ENCODE measurements around the gene SELENOM. TPM values are rescaled to one million over a fixed set of nuclear protein-coding genes. Genes with fewer than 3 reads are reported as not detected.
"Not testable (repeated sequence)": the region's sequence is repeated elsewhere in the genome, so short reads cannot be mapped to it uniquely, and the experiment has no call there.

The SELENOM gene
- total RNA-seq, 2 experiments from 2014 or later = 8.8 to 12.2 TPM

- Mint-ChIP-seq H3K36me3 (ENCODE audit: low read depth) (no peaks in the 10 kb centered on the region), H3K4me3 (no peak overlapping the region), H3K9me3 (ENCODE audit: low read depth) (no peaks in the 10 kb centered on the region), H3K27ac (no peak overlapping the region), H3K27me3 (no peaks in the 10 kb centered on the region), H3K4me1 (peaks cover 19% of the 10 kb centered on the region)
- intact Hi-C loops (cut with DNase I, micrococcal nuclease) = loop anchor here (5.0 kb wide), 3 partner anchors 107 to 527 kb away; partner anchors contain the start of genes DRG1 (in 1 of the 2) and LIMK2 (in 1 of the 2)
- ATAC-seq (no peak), DNase-seq (peak; percentile 41)
- CTCF ChIA-PET = interaction anchor here (0.6 to 0.8 kb wide), 3 partner anchors 20 to 83 kb away, joined by 3 to 5 read pairs (median 5); no protein-coding TSS in a partner anchor
- POLR2A ChIA-PET = no interaction called here
These were observed 2.5 kb downstream of the SELENOM start for GRCh38 chr22:31104869-31105268.

- CTCF ChIA-PET = no interaction called here
- no peak overlapping the region for H3K4me3 Mint-ChIP-seq
These were observed 3.3 kb downstream of the SELENOM start for GRCh38 chr22:31103899-31104694.

GRCh38 chr22:31103111-31103510 lies 4.3 kb downstream of the SELENOM start:
- H3K27ac Mint-ChIP-seq = no peak overlapping the region
- no peaks in the 10 kb centered on the region for H3K36me3 Mint-ChIP-seq (ENCODE audit: low read depth)
- ATAC-seq = no peak
- intact Hi-C loops (cut with DNase I, micrococcal nuclease) = no loop called here
- DNase-seq = no peak
- H3K4me1 Mint-ChIP-seq = peaks cover 19% of the 10 kb centered on the region
- no peak overlapping the region for H3K4me3 Mint-ChIP-seq
- H3K9me3 Mint-ChIP-seq (ENCODE audit: low read depth) = no peaks in the 10 kb centered on the region
- H3K27me3 Mint-ChIP-seq = no peaks in the 10 kb centered on the region
- POLR2A ChIA-PET = no interaction called here
- CTCF ChIA-PET = no interaction called here

More at GRCh38 chr22:31103899-31104694, 3.3 kb downstream of the SELENOM start:
- DNase-seq = no peak
- POLR2A ChIA-PET = no interaction called here
- intact Hi-C loops (cut with DNase I, micrococcal nuclease) = no loop called here
- Mint-ChIP-seq H3K27me3 (no peaks in the 10 kb centered on the region), H3K4me1 (peaks cover 19% of the 10 kb centered on the region), H3K36me3 (ENCODE audit: low read depth) (no peaks in the 10 kb centered on the region), H3K9me3 (ENCODE audit: low read depth) (no peaks in the 10 kb centered on the region), H3K27ac (no peak overlapping the region)
- no peak for ATAC-seq

- H3K27ac Mint-ChIP-seq = no peak overlapping the region
- peak; percentile 46 for DNase-seq
- no peak for ATAC-seq
- ChIA-PET CTCF (interaction anchor here (0.7 to 1.1 kb wide), 3 partner anchors 45 to 988 kb away, joined by 3 to 4 read pairs (median 3); no protein-coding TSS in a partner anchor), POLR2A (no interaction called here)
- H3K4me1 Mint-ChIP-seq = peaks cover 14% of the 10 kb centered on the region
- intact Hi-C loops (cut with DNase I, micrococcal nuclease) = no loop called here
- no peaks in the 10 kb centered on the region for H3K36me3 Mint-ChIP-seq (ENCODE audit: low read depth)
- no peaks in the 10 kb centered on the region for H3K27me3 Mint-ChIP-seq
- no peak overlapping the region for H3K4me3 Mint-ChIP-seq
- H3K9me3 Mint-ChIP-seq (ENCODE audit: low read depth) = no peaks in the 10 kb centered on the region
These were observed 4.8 kb downstream of the SELENOM start for GRCh38 chr22:31102441-31103081.

- Mint-ChIP-seq H3K4me3 (no peak overlapping the region), H3K36me3 (ENCODE audit: low read depth) (no peaks in the 10 kb centered on the region), H3K9me3 (ENCODE audit: low read depth) (no peaks in the 10 kb centered on the region), H3K4me1 (no peaks in the 10 kb centered on the region), H3K27me3 (no peaks in the 10 kb centered on the region), H3K27ac (no peak overlapping the region)
- intact Hi-C loops (cut with DNase I, micrococcal nuclease) = no loop called here
- CTCF ChIA-PET = interaction anchor here (0.7 to 1.1 kb wide), 2 partner anchors 47 to 58 kb away, joined by 3 to 4 read pairs; no protein-coding TSS in a partner anchor
- POLR2A ChIA-PET = no interaction called here
- ATAC-seq (no peak), DNase-seq (no peak)
These were observed 6.4 kb downstream of the SELENOM start for GRCh38 chr22:31100762-31101525.

GRCh38 chr22:31099841-31100761 lies 7.3 kb downstream of the SELENOM start:
- Mint-ChIP-seq H3K4me3 (no peak overlapping the region), H3K36me3 (ENCODE audit: low read depth) (no peaks in the 10 kb centered on the region), H3K27ac (no peak overlapping the region), H3K4me1 (no peaks in the 10 kb centered on the region), H3K27me3 (no peaks in the 10 kb centered on the region), H3K9me3 (ENCODE audit: low read depth) (no peaks in the 10 kb centered on the region)
- DNase-seq = no peak
- CTCF ChIA-PET = interaction anchor here (1.2 kb wide), 1 partner anchor 17 kb away, joined by 3 read pairs; no protein-coding TSS in a partner anchor
- intact Hi-C loops (cut with DNase I, micrococcal nuclease) = no loop called here
- POLR2A ChIA-PET = no interaction called here
- ATAC-seq = no peak

GRCh38 chr22:31099386-31099785 lies 8.0 kb downstream of the SELENOM start:
- POLR2A ChIA-PET = no interaction called here

GRCh38 chr22:31098632-31099110 lies 8.7 kb downstream of the SELENOM start:
- ATAC-seq (no peak), DNase-seq (no peak)
- intact Hi-C loops (cut with DNase I, micrococcal nuclease) = no loop called here
- no peaks in the 10 kb centered on the region for H3K9me3 Mint-ChIP-seq (ENCODE audit: low read depth)
- POLR2A ChIA-PET = no interaction called here
- no peaks in the 10 kb centered on the region for H3K36me3 Mint-ChIP-seq (ENCODE audit: low read depth)
- no peak overlapping the region for H3K27ac Mint-ChIP-seq
- CTCF ChIA-PET = interaction anchor here (0.6 to 1.2 kb wide), 3 partner anchors 16 to 177 kb away, joined by 3 to 4 read pairs (median 3); no protein-coding TSS in a partner anchor
- no peaks in the 10 kb centered on the region for H3K4me1 Mint-ChIP-seq
- no peak overlapping the region for H3K4me3 Mint-ChIP-seq
- no peaks in the 10 kb centered on the region for H3K27me3 Mint-ChIP-seq

More at GRCh38 chr22:31099386-31099785, 8.0 kb downstream of the SELENOM start:
- ATAC-seq (no peak), DNase-seq (no peak)
- H3K9me3 Mint-ChIP-seq (ENCODE audit: low read depth) = no peaks in the 10 kb centered on the region
- no peaks in the 10 kb centered on the region for H3K4me1 Mint-ChIP-seq
- CTCF ChIA-PET = interaction anchor here (0.6 to 1.2 kb wide), 3 partner anchors 17 to 498 kb away, joined by 3 to 4 read pairs (median 3); no protein-coding TSS in a partner anchor
- no peak overlapping the region for H3K4me3 Mint-ChIP-seq
- no peaks in the 10 kb centered on the region for H3K27me3 Mint-ChIP-seq
- intact Hi-C loops (cut with DNase I, micrococcal nuclease) = no loop called here
- no peak overlapping the region for H3K27ac Mint-ChIP-seq
- H3K36me3 Mint-ChIP-seq (ENCODE audit: low read depth) = no peaks in the 10 kb centered on the region

GRCh38 chr22:31097941-31098631 lies 9.3 kb downstream of the SELENOM start:
- H3K27me3 Mint-ChIP-seq = no peaks in the 10 kb centered on the region
- POLR2A ChIA-PET = no interaction called here

GRCh38 chr22:31097539-31097938 lies 9.8 kb downstream of the SELENOM start:
- H3K9me3 Mint-ChIP-seq (ENCODE audit: low read depth); H3K27me3 Mint-ChIP-seq; intact Hi-C loops (cut with DNase I, micrococcal nuclease); DNase-seq; ATAC-seq; H3K36me3 Mint-ChIP-seq (ENCODE audit: low read depth); POLR2A ChIA-PET; H3K4me3 Mint-ChIP-seq; CTCF ChIA-PET; H3K27ac Mint-ChIP-seq; H3K4me1 Mint-ChIP-seq: not testable (repeated sequence)

More at GRCh38 chr22:31097941-31098631, 9.3 kb downstream of the SELENOM start:
- Mint-ChIP-seq H3K36me3 (ENCODE audit: low read depth) (no peaks in the 10 kb centered on the region), H3K4me3 (no peak overlapping the region), H3K27ac (no peak overlapping the region), H3K9me3 (ENCODE audit: low read depth) (no peaks in the 10 kb centered on the region), H3K4me1 (no peaks in the 10 kb centered on the region)
- intact Hi-C loops (cut with DNase I, micrococcal nuclease) = no loop called here
- no peak for DNase-seq
- CTCF ChIA-PET = interaction anchor here (0.8 kb wide), 1 partner anchor 46 kb away, joined by 4 read pairs; no protein-coding TSS in a partner anchor
- ATAC-seq = no peak

All from activated CD4-positive, alpha-beta T cell treated with anti-CD3 and anti-CD28 coated beads for 36 hours (primary cell).